ENCODE results near the gene CORO7.
"Not testable (repeated sequence)": the region's sequence is repeated elsewhere in the genome, so short reads cannot be mapped to it uniquely, and the experiment has no call there.

Gene CORO7

GRCh38 chr16:4344300-4344982, 72.0 kb downstream of the CORO7 start:
- H3K4me1 ChIP-seq (ENCODE audit: control insufficient read depth, insufficient read depth, low read length) = peaks cover 30% of the 10 kb centered on the region
- not testable (repeated sequence) for H3K9me3 ChIP-seq (ENCODE audit: control insufficient read depth, low read length); DNase-seq (ENCODE audit: low read depth); H3K4me3 ChIP-seq (ENCODE audit: low read length); H3K27me3 ChIP-seq (replicated peaks; ENCODE audit: control insufficient read depth, insufficient read depth, low read length); H3K9ac ChIP-seq (ENCODE audit: low read length)
- peaks cover 13% of the 10 kb centered on the region for H3K36me3 ChIP-seq (ENCODE audit: control insufficient read depth, insufficient read depth, low read length, severe bottlenecking)

- Histone ChIP-seq H3K4me1 (ENCODE audit: control insufficient read depth, insufficient read depth, low read length) (peaks cover 26% of the 10 kb centered on the region), H3K9ac (ENCODE audit: low read length) (no peak overlapping the region), H3K9me3 (ENCODE audit: control insufficient read depth, low read length) (no peaks in the 10 kb centered on the region), H3K27me3 (replicated peaks; ENCODE audit: control insufficient read depth, insufficient read depth, low read length) (no peaks in the 10 kb centered on the region), H3K36me3 (ENCODE audit: control insufficient read depth, insufficient read depth, low read length, severe bottlenecking) (peaks cover 13% of the 10 kb centered on the region), H3K4me3 (ENCODE audit: low read length) (no peak overlapping the region)
- DNase-seq (ENCODE audit: low read depth) = no peak
Observed at GRCh38 chr16:4342866-4343744, 73.3 kb downstream of the CORO7 start.

GRCh38 chr16:4341250-4341649, 75.1 kb downstream of the CORO7 start:
- DNase-seq (ENCODE audit: low read depth) = no peak
- peaks cover 16% of the 10 kb centered on the region for H3K36me3 ChIP-seq (ENCODE audit: control insufficient read depth, insufficient read depth, low read length, severe bottlenecking)

GRCh38 chr16:4340443-4340842, 76.0 kb downstream of the CORO7 start:
- no peak overlapping the region for H3K4me3 ChIP-seq (ENCODE audit: low read length)
- DNase-seq (ENCODE audit: low read depth) = no peak
- peaks cover 24% of the 10 kb centered on the region for H3K36me3 ChIP-seq (ENCODE audit: control insufficient read depth, insufficient read depth, low read length, severe bottlenecking)
- H3K9ac ChIP-seq (ENCODE audit: low read length) = no peak overlapping the region
- H3K4me1 ChIP-seq (ENCODE audit: control insufficient read depth, insufficient read depth, low read length) = no peaks in the 10 kb centered on the region
- H3K27me3 ChIP-seq (replicated peaks; ENCODE audit: control insufficient read depth, insufficient read depth, low read length) = no peaks in the 10 kb centered on the region
- no peaks in the 10 kb centered on the region for H3K9me3 ChIP-seq (ENCODE audit: control insufficient read depth, low read length)

More at GRCh38 chr16:4341250-4341649, 75.1 kb downstream of the CORO7 start:
- no peak overlapping the region for H3K4me3 ChIP-seq (ENCODE audit: low read length)
- no peak overlapping the region for H3K9ac ChIP-seq (ENCODE audit: low read length)
- H3K27me3 ChIP-seq (replicated peaks; ENCODE audit: control insufficient read depth, insufficient read depth, low read length) = no peaks in the 10 kb centered on the region
- H3K9me3 ChIP-seq (ENCODE audit: control insufficient read depth, low read length) = no peaks in the 10 kb centered on the region
- peaks cover 8% of the 10 kb centered on the region for H3K4me1 ChIP-seq (ENCODE audit: control insufficient read depth, insufficient read depth, low read length)

GRCh38 chr16:4339909-4340308, 76.5 kb downstream of the CORO7 start:
- no peak overlapping the region for H3K9ac ChIP-seq (ENCODE audit: low read length)
- peaks cover 29% of the 10 kb centered on the region for H3K36me3 ChIP-seq (ENCODE audit: control insufficient read depth, insufficient read depth, low read length, severe bottlenecking)
- H3K4me1 ChIP-seq (ENCODE audit: control insufficient read depth, insufficient read depth, low read length) = no peaks in the 10 kb centered on the region
- no peaks in the 10 kb centered on the region for H3K27me3 ChIP-seq (replicated peaks; ENCODE audit: control insufficient read depth, insufficient read depth, low read length)
- no peak overlapping the region for H3K4me3 ChIP-seq (ENCODE audit: low read length)
- no peak for DNase-seq (ENCODE audit: low read depth)
- no peaks in the 10 kb centered on the region for H3K9me3 ChIP-seq (ENCODE audit: control insufficient read depth, low read length)

GRCh38 chr16:4339455-4339854, 76.9 kb downstream of the CORO7 start:
- no peaks in the 10 kb centered on the region for H3K4me1 ChIP-seq (ENCODE audit: control insufficient read depth, insufficient read depth, low read length)
- no peak overlapping the region for H3K9ac ChIP-seq (ENCODE audit: low read length)
- no peak overlapping the region for H3K4me3 ChIP-seq (ENCODE audit: low read length)
- H3K36me3 ChIP-seq (ENCODE audit: control insufficient read depth, insufficient read depth, low read length, severe bottlenecking) = peaks cover 32% of the 10 kb centered on the region
- DNase-seq (ENCODE audit: low read depth) = no peak
- no peaks in the 10 kb centered on the region for H3K27me3 ChIP-seq (replicated peaks; ENCODE audit: control insufficient read depth, insufficient read depth, low read length)
- no peaks in the 10 kb centered on the region for H3K9me3 ChIP-seq (ENCODE audit: control insufficient read depth, low read length)

- Histone ChIP-seq H3K4me1 (ENCODE audit: control insufficient read depth, insufficient read depth, low read length) (no peaks in the 10 kb centered on the region), H3K9ac (ENCODE audit: low read length) (no peak overlapping the region), H3K27me3 (replicated peaks; ENCODE audit: control insufficient read depth, insufficient read depth, low read length) (no peaks in the 10 kb centered on the region), H3K36me3 (ENCODE audit: control insufficient read depth, insufficient read depth, low read length, severe bottlenecking) (peaks cover 32% of the 10 kb centered on the region), H3K9me3 (ENCODE audit: control insufficient read depth, low read length) (no peaks in the 10 kb centered on the region), H3K4me3 (ENCODE audit: low read length) (no peak overlapping the region)
- no peak for DNase-seq (ENCODE audit: low read depth)
Observed at GRCh38 chr16:4338712-4339299, 77.6 kb downstream of the CORO7 start.

- Histone ChIP-seq H3K36me3 (ENCODE audit: control insufficient read depth, insufficient read depth, low read length, severe bottlenecking) (peaks cover 38% of the 10 kb centered on the region), H3K9me3 (ENCODE audit: control insufficient read depth, low read length) (no peaks in the 10 kb centered on the region), H3K27me3 (replicated peaks; ENCODE audit: control insufficient read depth, insufficient read depth, low read length) (no peaks in the 10 kb centered on the region), H3K4me1 (ENCODE audit: control insufficient read depth, insufficient read depth, low read length) (no peaks in the 10 kb centered on the region), H3K4me3 (ENCODE audit: low read length) (no peak overlapping the region), H3K9ac (ENCODE audit: low read length) (no peak overlapping the region)
- no peak for DNase-seq (ENCODE audit: low read depth)
Observed at GRCh38 chr16:4338125-4338582, 78.2 kb downstream of the CORO7 start.

- Histone ChIP-seq H3K4me1 (ENCODE audit: control insufficient read depth, insufficient read depth, low read length) (no peaks in the 10 kb centered on the region), H3K27me3 (replicated peaks; ENCODE audit: control insufficient read depth, insufficient read depth, low read length) (no peaks in the 10 kb centered on the region), H3K36me3 (ENCODE audit: control insufficient read depth, insufficient read depth, low read length, severe bottlenecking) (peaks cover 39% of the 10 kb centered on the region), H3K9ac (ENCODE audit: low read length) (no peak overlapping the region), H3K4me3 (ENCODE audit: low read length) (no peak overlapping the region), H3K9me3 (ENCODE audit: control insufficient read depth, low read length) (no peaks in the 10 kb centered on the region)
- no peak for DNase-seq (ENCODE audit: low read depth)
Observed at GRCh38 chr16:4337540-4338088, 78.8 kb downstream of the CORO7 start.

GRCh38 chr16:4336701-4337539, 79.5 kb downstream of the CORO7 start:
- H3K4me1 ChIP-seq (ENCODE audit: control insufficient read depth, insufficient read depth, low read length) = no peaks in the 10 kb centered on the region
- no peak overlapping the region for H3K9ac ChIP-seq (ENCODE audit: low read length)
- no peak overlapping the region for H3K4me3 ChIP-seq (ENCODE audit: low read length)
- peaks cover 45% of the 10 kb centered on the region for H3K36me3 ChIP-seq (ENCODE audit: control insufficient read depth, insufficient read depth, low read length, severe bottlenecking)
- no peaks in the 10 kb centered on the region for H3K9me3 ChIP-seq (ENCODE audit: control insufficient read depth, low read length)
- no peak for DNase-seq (ENCODE audit: low read depth)
- H3K27me3 ChIP-seq (replicated peaks; ENCODE audit: control insufficient read depth, insufficient read depth, low read length) = no peaks in the 10 kb centered on the region

Measured in adipocyte (in vitro differentiated cells).